ENCODE measurements around the gene PIEZO2.
"Not testable (repeated sequence)": the region's sequence is repeated elsewhere in the genome, so short reads cannot be mapped to it uniquely, and the experiment has no call there.

The PIEZO2 gene

GRCh38 chr18:10659594-10659993 is 489.8 kb downstream of the PIEZO2 start:
- Histone ChIP-seq H3K27ac (no peak overlapping the region), H3K9me3 (replicated peaks in 1 of 11) (no peaks in the 10 kb centered on the region)
- TF ChIP-seq Cebpa-rat (IDR thresholded peaks at IDR 0.05) = no peak

DNA sequence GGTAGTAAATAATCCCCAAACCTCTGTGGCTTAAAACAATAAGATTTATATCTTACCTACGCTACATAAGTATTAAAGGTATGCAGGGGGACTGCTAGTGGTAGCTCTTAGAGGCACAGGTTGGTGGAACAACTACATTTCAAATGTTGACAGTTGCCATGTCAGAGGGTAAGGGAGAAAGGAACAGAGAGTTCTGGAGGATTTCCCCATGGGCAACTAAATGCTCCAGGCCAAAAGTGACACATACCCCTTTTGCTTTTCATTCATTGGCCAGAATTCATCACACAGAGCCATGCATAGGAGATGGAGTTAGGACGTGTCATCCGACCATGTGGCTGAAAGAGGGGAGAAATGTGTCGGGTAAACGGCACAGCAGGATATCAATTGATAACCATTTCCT is 490.4 kb downstream of the PIEZO2 start:
- H3K27ac ChIP-seq = no peak overlapping the region
- TF ChIP-seq Cebpa-rat (IDR thresholded peaks at IDR 0.05) = no peak
- H3K4me1 ChIP-seq = peaks cover 0 to 8% (median 0%) of the 10 kb centered on the region in 10 experiments; a peak in 4 of 20 replicates
- no peaks in the 10 kb centered on the region for H4K20me1 ChIP-seq
- H3K9ac ChIP-seq = no peak overlapping the region
- no peak overlapping the region for H3K4me3 ChIP-seq
- no peaks in the 10 kb centered on the region for H3K36me3 ChIP-seq
- H3K4me2 ChIP-seq = no peak overlapping the region
- no peaks in the 10 kb centered on the region for H3K9me3 ChIP-seq (replicated peaks in 1 of 11)
- no peaks in the 10 kb centered on the region for H3K27me3 ChIP-seq

More at GRCh38 chr18:10659594-10659993, 489.8 kb downstream of the PIEZO2 start:
- Histone ChIP-seq H3K4me3 (no peak overlapping the region), H3K4me1 (peaks cover 0 to 8% (median 0%) of the 10 kb centered on the region in 10 experiments; a peak in 4 of 20 replicates), H3K4me2 (peak overlapping the region in 4 of 11 experiments; percentile 3 to 38 (median 21); a peak in 2 of 22 replicates), H4K20me1 (no peaks in the 10 kb centered on the region), H3K9ac (no peak overlapping the region), H3K36me3 (no peaks in the 10 kb centered on the region), H3K27me3 (no peaks in the 10 kb centered on the region)

GRCh38 chr18:10644003-10644402 is 505.4 kb downstream of the PIEZO2 start:
- H3K4me2 ChIP-seq = peak overlapping the region in 2 of 11 experiments; percentile 48 to 59; a peak in 3 of 22 replicates
- H4K20me1 ChIP-seq; H3K9ac ChIP-seq; H3K36me3 ChIP-seq; H3K4me1 ChIP-seq; H3K4me3 ChIP-seq; H3K9me3 ChIP-seq (replicated peaks in 1 of 11); H3K27ac ChIP-seq; H3K27me3 ChIP-seq: not testable (repeated sequence)

- not testable (repeated sequence) for H3K9ac ChIP-seq; H3K36me3 ChIP-seq; H3K4me1 ChIP-seq; H3K4me3 ChIP-seq; H3K4me2 ChIP-seq; H3K27ac ChIP-seq; H3K27me3 ChIP-seq; H3K9me3 ChIP-seq (replicated peaks in 1 of 11); H4K20me1 ChIP-seq
These were observed 506.3 kb downstream of the PIEZO2 start for GRCh38 chr18:10642915-10643524.

- not testable (repeated sequence) for H3K36me3 ChIP-seq; H3K4me2 ChIP-seq; H3K4me3 ChIP-seq; H4K20me1 ChIP-seq; H3K4me1 ChIP-seq; H3K27me3 ChIP-seq; H3K27ac ChIP-seq; H3K9me3 ChIP-seq (replicated peaks in 1 of 11); H3K9ac ChIP-seq
These were observed 510.9 kb downstream of the PIEZO2 start for GRCh38 chr18:10638539-10638885.

GRCh38 chr18:10637858-10638538 is 511.4 kb downstream of the PIEZO2 start:
- not testable (repeated sequence) for H3K36me3 ChIP-seq; H4K20me1 ChIP-seq; H3K9me3 ChIP-seq (replicated peaks in 1 of 11); H3K27me3 ChIP-seq; H3K4me2 ChIP-seq; H3K9ac ChIP-seq; H3K27ac ChIP-seq; H3K4me1 ChIP-seq; H3K4me3 ChIP-seq

- peaks cover 5 to 20% (median 9%) of the 10 kb centered on the region in 10 experiments; a peak in 16 of 20 replicates for H3K4me1 ChIP-seq
- not testable (repeated sequence) for H3K27ac ChIP-seq; H3K9me3 ChIP-seq (replicated peaks in 1 of 11); H3K27me3 ChIP-seq; H3K36me3 ChIP-seq; H4K20me1 ChIP-seq; H3K4me3 ChIP-seq; H3K9ac ChIP-seq
- peak overlapping the region in 10 of 11 experiments; percentile 20 to 52 (median 37); a peak in 11 of 22 replicates for H3K4me2 ChIP-seq
These were observed 520.3 kb downstream of the PIEZO2 start for GRCh38 chr18:10629076-10629475.

- H3K9ac ChIP-seq = not testable (repeated sequence)
These were observed 522.7 kb downstream of the PIEZO2 start for GRCh38 chr18:10626606-10627213.

GRCh38 chr18:10623606-10624005 is 525.8 kb downstream of the PIEZO2 start:
- H3K4me3 ChIP-seq; H3K27ac ChIP-seq; H4K20me1 ChIP-seq; H3K9ac ChIP-seq; H3K27me3 ChIP-seq; H3K4me2 ChIP-seq; H3K9me3 ChIP-seq (replicated peaks in 1 of 11); H3K36me3 ChIP-seq: not testable (repeated sequence)
- H3K4me1 ChIP-seq = peaks cover under 1 to 14% (median 6%) of the 10 kb centered on the region in 10 experiments; a peak in 14 of 20 replicates

More at GRCh38 chr18:10626606-10627213, 522.7 kb downstream of the PIEZO2 start:
- not testable (repeated sequence) for H3K27ac ChIP-seq; H3K9me3 ChIP-seq (replicated peaks in 1 of 11); H3K4me3 ChIP-seq; H4K20me1 ChIP-seq; H3K27me3 ChIP-seq; H3K36me3 ChIP-seq
- H3K4me2 ChIP-seq = peak overlapping the region in 9 of 11 experiments; percentile 26 to 71 (median 56); a peak in 14 of 22 replicates
- peaks cover 5 to 20% (median 9%) of the 10 kb centered on the region in 10 experiments; a peak in 16 of 20 replicates for H3K4me1 ChIP-seq

DNA sequence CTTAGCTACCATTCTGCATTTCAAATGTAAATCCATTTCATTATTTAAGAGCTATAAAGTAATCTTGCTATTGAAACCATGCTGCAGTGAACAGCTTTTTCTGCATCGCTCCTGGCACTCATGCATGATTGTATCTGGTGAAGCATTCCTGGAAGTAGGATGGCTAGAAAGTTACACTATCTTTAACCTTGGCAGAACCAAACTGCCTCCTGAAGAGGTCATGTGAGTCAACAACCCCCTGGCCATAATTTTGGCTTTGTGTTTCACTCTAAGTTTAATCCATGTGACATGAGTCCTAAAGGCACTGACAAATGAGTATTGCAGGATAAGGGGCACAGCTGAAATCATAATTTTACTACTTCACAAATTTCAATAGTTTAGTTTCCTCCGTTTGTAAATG is 526.4 kb downstream of the PIEZO2 start:
- not testable (repeated sequence) for H3K4me3 ChIP-seq; H3K9me3 ChIP-seq (replicated peaks in 1 of 11); H4K20me1 ChIP-seq; H3K27me3 ChIP-seq; H3K9ac ChIP-seq; H3K36me3 ChIP-seq; H3K27ac ChIP-seq; H3K4me2 ChIP-seq
- peaks cover 0 to 14% (median 6%) of the 10 kb centered on the region in 10 experiments; a peak in 8 of 20 replicates for H3K4me1 ChIP-seq

GRCh38 chr18:10620670-10621329 is 528.6 kb downstream of the PIEZO2 start:
- H4K20me1 ChIP-seq; H3K36me3 ChIP-seq; H3K4me1 ChIP-seq; H3K9ac ChIP-seq; H3K4me3 ChIP-seq; H3K9me3 ChIP-seq (replicated peaks in 1 of 11); H3K27me3 ChIP-seq: not testable (repeated sequence)
- peak overlapping the region in 2 of 11 experiments; percentile 18 to 24; a peak in 2 of 22 replicates for H3K4me2 ChIP-seq
- peak overlapping the region in 2 of 11 experiments; percentile 29 to 47; a peak in 3 of 22 replicates for H3K27ac ChIP-seq
